Karpas-422 (cell line): ENCODE data around the gene PDZD8. TPM values are rescaled to one million over a fixed set of nuclear protein-coding genes. Genes with fewer than 3 reads are reported as not detected.

ENCODE experiments used
- DNase-seq: peaks from one replicate; pipeline ENCODE4 v3.0.0-alpha.2; 2015
- H2AFZ ChIP-seq: fragments of 200-600 bp; sonication (generic); 2 replicates; pipeline ENCODE4 v1.6.1; 2014; ENCODE audit warnings: antibody characterized with exemption, low read length, mixed read lengths
- H3K27ac ChIP-seq: fragments of 200-600 bp; sonication (generic); 2 replicates; pipeline ENCODE4 v1.5.1; 2014; ENCODE audit warnings: mild to moderate bottlenecking, low read length, moderate library complexity
- H3K27me3 ChIP-seq: fragments of 200-600 bp; sonication (generic); 2 replicates; pipeline ENCODE4 v1.6.1; 2014; ENCODE audit warnings: low read length, mixed read lengths
- H3K36me3 ChIP-seq: fragments of 200-600 bp; sonication (generic); 2 replicates; pipeline ENCODE4 v1.6.1; 2014; ENCODE audit warnings: low read length, mixed read lengths; ENCODE audit not compliant: insufficient read depth
- H3K4me1 ChIP-seq: fragments of 200-600 bp; sonication (generic); 2 replicates; pipeline ENCODE4 v1.6.1; 2014; ENCODE audit warnings: mild to moderate bottlenecking, low read length, mixed read lengths
- H3K4me2 ChIP-seq: fragments of 200-600 bp; sonication (generic); 2 replicates; pipeline ENCODE4 v1.6.1; 2014; ENCODE audit warnings: low read length, low read depth, mild to moderate bottlenecking; ENCODE audit not compliant: poor library complexity, severe bottlenecking
- H3K4me3 ChIP-seq: fragments of 200-600 bp; sonication (generic); 2 replicates; pipeline ENCODE4 v1.5.1; 2014; ENCODE audit warnings: mild to moderate bottlenecking, antibody characterized with exemption, low read length, mixed read lengths
- H3K79me2 ChIP-seq: fragments of 200-600 bp; sonication (generic); 2 replicates; pipeline ENCODE4 v1.6.1; 2014; ENCODE audit warnings: mild to moderate bottlenecking, low read length, mixed read lengths
- H3K9ac ChIP-seq: fragments of 200-600 bp; sonication (generic); 2 replicates; pipeline ENCODE4 v1.6.0; 2014; ENCODE audit warnings: low read length
- H3K9me2 ChIP-seq: fragments of 200-600 bp; sonication (generic), shearing (Covaris generic); replicated peaks from 2 replicates; pipeline ENCODE4 v1.6.0; 2014; ENCODE audit warnings: mild to moderate bottlenecking, low read length, moderate library complexity; ENCODE audit not compliant: insufficient read depth
- H3K9me3 ChIP-seq: fragments of 300-700, 200-600 bp; sonication (generic); 2 replicates; pipeline ENCODE4 v1.6.1; 2014; ENCODE audit warnings: low read length, mixed read lengths
- H4K20me1 ChIP-seq: fragments of 200-600 bp; sonication (generic); 2 replicates; pipeline ENCODE4 v1.6.1; 2014; ENCODE audit warnings: mild to moderate bottlenecking, antibody characterized with exemption, low read length, low read depth; ENCODE audit not compliant: insufficient read depth
- total RNA-seq: library from RNA; depleted of rRNA; stranded (reverse); fragments of >200 nt; shearing (Covaris generic); gene quantifications from 2 replicates; pipeline ENCODE4 v1.2.3, GENCODE V29; 2014; ENCODE audit warnings: low replicate concordance

Gene PDZD8
- total RNA-seq, 1 experiment from 2014 or later, result 15.7 TPM

- H2AFZ ChIP-seq, result no peak overlapping the region
- no peak overlapping the region for H3K9ac ChIP-seq
- no peaks in the 10 kb centered on the region for H3K9me3 ChIP-seq
- H3K79me2 ChIP-seq, result no peaks in the 10 kb centered on the region
- no peaks in the 10 kb centered on the region for H3K36me3 ChIP-seq
- H3K4me2 ChIP-seq, result no peak overlapping the region
- H4K20me1 ChIP-seq, result no peaks in the 10 kb centered on the region
- no peaks in the 10 kb centered on the region for H3K9me2 ChIP-seq
- peaks cover 48% of the 10 kb centered on the region for H3K4me1 ChIP-seq
- H3K27ac ChIP-seq, result no peak overlapping the region
- no peak overlapping the region for H3K4me3 ChIP-seq
- DNase-seq, result no peak
- no peaks in the 10 kb centered on the region for H3K27me3 ChIP-seq
Measured at GRCh38 chr10:117405730-117406129, 30.5 kb upstream of the PDZD8 start.

- no peak overlapping the region; the same call in 1 of the 2 replicates for H3K27ac ChIP-seq
Measured at GRCh38 chr10:117400329-117400728, 25.1 kb upstream of the PDZD8 start.

GRCh38 chr10:117399341-117400196 is 24.3 kb upstream of the PDZD8 start:
- H4K20me1 ChIP-seq, result no peaks in the 10 kb centered on the region
- no peaks in the 10 kb centered on the region for H3K9me2 ChIP-seq
- no peaks in the 10 kb centered on the region for H3K79me2 ChIP-seq
- no peak overlapping the region for H3K4me3 ChIP-seq
- no peak overlapping the region for H3K9ac ChIP-seq
- H3K4me1 ChIP-seq, result peaks cover 54% of the 10 kb centered on the region
- H3K27me3 ChIP-seq, result no peaks in the 10 kb centered on the region
- no peak for DNase-seq
- H3K36me3 ChIP-seq, result no peaks in the 10 kb centered on the region
- no peak overlapping the region for H2AFZ ChIP-seq
- no peak overlapping the region; the same call in 1 of the 2 replicates for H3K27ac ChIP-seq
- peak overlapping the region; percentile 48 for H3K4me2 ChIP-seq
- no peaks in the 10 kb centered on the region for H3K9me3 ChIP-seq

More at GRCh38 chr10:117400329-117400728, 25.1 kb upstream of the PDZD8 start:
- Histone ChIP-seq H3K36me3 (no peaks in the 10 kb centered on the region), H3K79me2 (no peaks in the 10 kb centered on the region), H3K9me2 (no peaks in the 10 kb centered on the region), H3K4me1 (peaks cover 60% of the 10 kb centered on the region), H3K9me3 (no peaks in the 10 kb centered on the region), H3K9ac (no peak overlapping the region), H3K27me3 (no peaks in the 10 kb centered on the region), H3K4me3 (0 out of 2 replicates have a peak overlapping the region, but pooled peaks have one; percentile 2), H2AFZ (no peak overlapping the region), H4K20me1 (no peaks in the 10 kb centered on the region), H3K4me2 (peak overlapping the region; percentile 48)
- DNase-seq, result peak; percentile 72

- H3K79me2 ChIP-seq, result no peaks in the 10 kb centered on the region
- H3K4me1 ChIP-seq, result peaks cover 45% of the 10 kb centered on the region
- DNase-seq, result no peak
- H3K4me3 ChIP-seq, result no peak overlapping the region
- no peak overlapping the region for H3K27ac ChIP-seq
- H2AFZ ChIP-seq, result no peak overlapping the region
- H3K9me2 ChIP-seq, result no peaks in the 10 kb centered on the region
- no peaks in the 10 kb centered on the region for H3K27me3 ChIP-seq
- no peak overlapping the region for H3K4me2 ChIP-seq
- H3K9ac ChIP-seq, result no peak overlapping the region
- no peaks in the 10 kb centered on the region for H4K20me1 ChIP-seq
- H3K36me3 ChIP-seq, result no peaks in the 10 kb centered on the region
- no peaks in the 10 kb centered on the region for H3K9me3 ChIP-seq
Measured at GRCh38 chr10:117398029-117398428, 22.8 kb upstream of the PDZD8 start.

- Histone ChIP-seq H3K9me2 (no peaks in the 10 kb centered on the region), H3K27me3 (no peaks in the 10 kb centered on the region), H3K4me1 (no peaks in the 10 kb centered on the region), H3K36me3 (no peaks in the 10 kb centered on the region), H3K9ac (no peak overlapping the region), H4K20me1 (no peaks in the 10 kb centered on the region), H3K4me3 (no peak overlapping the region), H3K4me2 (no peak overlapping the region), H3K9me3 (no peaks in the 10 kb centered on the region), H2AFZ (no peak overlapping the region), H3K27ac (no peak overlapping the region), H3K79me2 (no peaks in the 10 kb centered on the region)
- no peak for DNase-seq
Measured at GRCh38 chr10:117391436-117392205, 16.4 kb upstream of the PDZD8 start.

- Histone ChIP-seq H3K4me3 (no peak overlapping the region), H3K27ac (no peak overlapping the region), H3K36me3 (no peaks in the 10 kb centered on the region), H3K27me3 (no peaks in the 10 kb centered on the region), H3K4me2 (no peak overlapping the region), H4K20me1 (no peaks in the 10 kb centered on the region), H3K9me2 (no peaks in the 10 kb centered on the region), H3K9me3 (no peaks in the 10 kb centered on the region), H3K79me2 (no peaks in the 10 kb centered on the region), H2AFZ (no peak overlapping the region), H3K4me1 (no peaks in the 10 kb centered on the region), H3K9ac (no peak overlapping the region)
- DNase-seq, result no peak
Measured at GRCh38 chr10:117390420-117390819, 15.2 kb upstream of the PDZD8 start.

GRCh38 chr10:117386805-117387204 is 11.6 kb upstream of the PDZD8 start:
- Histone ChIP-seq H3K79me2 (no peaks in the 10 kb centered on the region), H3K4me2 (no peak overlapping the region), H3K9ac (no peak overlapping the region), H3K27me3 (no peaks in the 10 kb centered on the region), H3K4me1 (no peaks in the 10 kb centered on the region), H3K27ac (no peak overlapping the region), H2AFZ (no peak overlapping the region), H4K20me1 (no peaks in the 10 kb centered on the region), H3K9me2 (no peaks in the 10 kb centered on the region), H3K4me3 (no peak overlapping the region), H3K36me3 (no peaks in the 10 kb centered on the region), H3K9me3 (no peaks in the 10 kb centered on the region)
- no peak for DNase-seq

GRCh38 chr10:117382861-117383260 is 7.6 kb upstream of the PDZD8 start:
- Histone ChIP-seq H4K20me1 (no peaks in the 10 kb centered on the region), H3K9me3 (no peaks in the 10 kb centered on the region), H3K4me3 (no peak overlapping the region), H3K4me2 (no peak overlapping the region), H3K9me2 (no peaks in the 10 kb centered on the region), H3K27me3 (no peaks in the 10 kb centered on the region), H3K36me3 (no peaks in the 10 kb centered on the region), H3K79me2 (no peaks in the 10 kb centered on the region), H3K4me1 (no peaks in the 10 kb centered on the region), H3K27ac (no peak overlapping the region), H3K9ac (no peak overlapping the region), H2AFZ (no peak overlapping the region)
- no peak for DNase-seq
